AG04449 (cell line): ENCODE measurements around the gene C1orf159.
"Not testable (repeated sequence)": the region's sequence is repeated elsewhere in the genome, so short reads cannot be mapped to it uniquely, and the experiment has no call there.

ENCODE experiments used
- CTCF ChIA-PET: fragments of 350-600 bp; formaldehyde crosslinking; extraction: SDS; loops from one replicate; lab custom pipeline; 2021; ENCODE audit warnings: antibody characterized with exemption; lab: Yijun Ruan, JAX
- POLR2A ChIA-PET: fragments of 400-600, 350-600 bp; formaldehyde crosslinking; extraction: SDS; loops from one replicate; lab custom pipeline; 2020; ENCODE audit warnings: antibody characterized with exemption, inconsistent platforms; lab: Yijun Ruan, JAX
- DNase-seq: peaks from one replicate; pipeline ENCODE4 v3.0.0-alpha.2; 2010; ENCODE audit warnings: low read depth, low spot score
- H3K4me3 ChIP-seq: 2 replicates; pipeline ENCODE4 v1.5.1; 2011; ENCODE audit warnings: low read depth, mild to moderate bottlenecking, control low read depth, low read length
- CTCF ChIP-seq: IDR thresholded peaks from one replicate; pipeline ENCODE4 v1.5.1; 2011; ENCODE audit warnings: mild to moderate bottlenecking, moderate library complexity, low read length, control low read depth, inconsistent platforms; ENCODE audit not compliant: insufficient read depth; ENCODE audit errors: missing control alignments

Gene C1orf159

GRCh38 chr1:1157426-1157913 is 41.6 kb upstream of the C1orf159 start:
- DNase-seq, result peak; percentile 24
- POLR2A ChIA-PET, result interaction anchor here (1.1 kb wide), 1 partner anchor 74 kb away, joined by 3 read pairs; no protein-coding TSS in a partner anchor
- CTCF ChIA-PET, result no interaction called here
- TF ChIP-seq CTCF, result no peak
- H3K4me3 ChIP-seq, result peak overlapping the region; percentile 57

GRCh38 chr1:1157033-1157365 is 41.1 kb upstream of the C1orf159 start:
- TF ChIP-seq CTCF, result no peak
- no peak overlapping the region for H3K4me3 ChIP-seq
- no peak for DNase-seq
- POLR2A ChIA-PET, result no interaction called here
- CTCF ChIA-PET, result interaction anchor here (1.0 kb wide), 1 partner anchor 35 kb away, joined by 3 read pairs; no protein-coding TSS in a partner anchor

DNA sequence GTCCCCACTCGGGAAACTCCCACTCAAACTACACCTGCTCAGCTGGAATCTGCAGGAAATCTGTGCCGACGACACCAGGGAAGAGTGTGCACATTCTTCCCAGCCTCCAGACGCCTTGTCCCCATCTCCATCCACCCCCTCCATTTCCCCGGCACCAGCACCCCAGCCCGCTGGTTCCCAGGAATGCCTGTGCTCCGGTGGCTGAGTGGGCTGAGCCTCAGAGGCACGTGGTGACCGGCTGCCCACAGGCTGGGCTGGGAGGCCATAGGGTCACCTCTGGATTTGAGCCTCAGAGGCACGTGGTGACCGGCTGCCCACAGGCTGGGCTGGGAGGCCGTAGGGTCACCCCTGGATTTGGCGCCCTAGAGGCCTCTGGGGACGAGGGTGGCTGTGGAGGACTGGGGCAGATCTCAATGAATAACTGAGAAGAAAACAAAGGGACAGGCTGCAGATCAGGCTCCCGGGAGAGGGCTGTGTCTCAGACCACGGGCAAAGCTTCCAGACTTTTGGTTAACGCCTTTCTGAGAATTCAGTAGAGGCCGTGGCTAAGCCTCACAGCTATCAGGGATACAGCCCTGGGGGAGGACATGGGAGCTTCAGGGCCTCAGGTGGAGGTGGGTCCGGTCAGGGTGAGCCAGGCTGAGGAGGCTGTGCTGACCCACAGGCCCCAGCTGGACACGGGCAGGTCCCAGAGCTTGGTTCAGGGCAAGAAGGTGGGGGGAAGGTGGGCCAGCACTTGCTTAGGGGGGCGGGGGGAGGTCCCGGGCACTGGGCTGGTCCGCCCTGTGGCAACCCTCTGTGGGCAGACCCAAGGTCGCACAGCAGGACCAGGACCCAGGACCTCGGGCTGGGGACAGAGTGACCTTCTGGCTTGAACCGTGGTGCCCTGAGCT is 40.5 kb upstream of the C1orf159 start:
- CTCF ChIA-PET, result interaction anchor here (1.0 kb wide), 1 partner anchor 34 kb away, joined by 3 read pairs; no protein-coding TSS in a partner anchor
- POLR2A ChIA-PET, result no interaction called here
- no peak for TF ChIP-seq CTCF
- H3K4me3 ChIP-seq, result no peak overlapping the region
- no peak for DNase-seq

GRCh38 chr1:1155258-1155657 is 39.4 kb upstream of the C1orf159 start:
- ChIA-PET CTCF (no interaction called here), POLR2A (no interaction called here)
- H3K4me3 ChIP-seq, result no peak overlapping the region
- no peak for TF ChIP-seq CTCF
- DNase-seq, result no peak

DNA sequence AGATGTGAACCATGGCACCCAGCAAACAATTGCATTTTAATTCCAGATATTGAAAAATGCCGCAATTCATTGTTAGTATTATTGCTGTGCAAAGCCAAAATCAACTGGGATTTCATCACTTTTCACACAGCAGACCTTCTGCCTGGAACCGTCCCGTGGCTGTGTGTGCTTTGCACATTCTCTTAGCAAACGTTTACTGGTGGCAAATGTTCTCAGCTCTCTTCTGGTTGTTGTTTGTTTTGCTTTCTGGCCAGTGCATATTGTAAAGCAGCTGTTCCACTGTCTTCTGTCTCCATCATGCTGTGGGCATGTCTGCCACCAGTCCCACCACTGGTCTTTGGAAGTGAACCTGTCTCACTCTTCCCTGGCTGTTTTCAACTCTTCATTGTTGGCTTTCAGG is 38.0 kb upstream of the C1orf159 start:
- POLR2A ChIA-PET, result no interaction called here
- DNase-seq, result no peak
- H3K4me3 ChIP-seq, result no peak overlapping the region
- no peak for TF ChIP-seq CTCF
- CTCF ChIA-PET, result interaction anchor here (1.2 kb wide), 1 partner anchor 31 kb away, joined by 3 read pairs; no protein-coding TSS in a partner anchor

GRCh38 chr1:1153215-1153614 is 37.3 kb upstream of the C1orf159 start:
- not testable (repeated sequence) for DNase-seq, H3K4me3 ChIP-seq
- ChIA-PET POLR2A (interaction anchor here (0.7 kb wide), 1 partner anchor 111 kb away, joined by 3 read pairs; no protein-coding TSS in a partner anchor), CTCF (interaction anchor here (1.2 kb wide), 1 partner anchor 30 kb away, joined by 3 read pairs; no protein-coding TSS in a partner anchor)

DNA sequence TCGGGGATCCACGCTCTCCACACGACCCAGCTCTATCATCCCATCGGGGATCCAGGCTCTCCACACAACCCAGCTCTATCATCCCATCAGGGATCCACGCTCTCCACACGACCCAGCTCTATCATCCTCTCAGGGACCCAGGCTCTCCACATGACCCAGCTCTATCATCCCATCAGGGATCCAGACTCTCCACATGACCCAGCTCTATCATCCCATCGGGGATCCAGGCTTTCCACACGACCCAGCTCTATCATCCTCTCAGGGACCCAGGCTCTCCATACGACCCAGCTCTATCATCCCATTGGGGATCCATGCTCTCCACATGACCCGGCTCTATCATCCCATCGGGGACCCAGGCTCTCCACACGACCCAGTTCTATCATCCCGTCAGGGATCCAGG is 36.5 kb upstream of the C1orf159 start:
- CTCF ChIA-PET, result interaction anchor here (1.1 kb wide), 1 partner anchor 30 kb away, joined by 3 read pairs; no protein-coding TSS in a partner anchor
- H3K4me3 ChIP-seq, DNase-seq, POLR2A ChIA-PET: not testable (repeated sequence)
